MCF 10A (cell line): ENCODE results near the gene UGT1A3. TPM values are rescaled to one million over a fixed set of nuclear protein-coding genes. Genes with fewer than 3 reads are reported as not detected.

ENCODE experiments used
- BruUV-seq: library from RNA; stranded (reverse); fragments of 400-500 nt; replicated peaks from 2 replicates; lab custom pipeline; 2021; lab: Mats Ljungman, UMichigan
- CTCF ChIA-PET: fragments of 300-600 bp; sonication (Branson Sonifier 250); formaldehyde crosslinking; extraction: SDS; loops from one replicate; lab custom pipeline; 2021; ENCODE audit warnings: antibody characterized with exemption, inconsistent platforms; lab: Yijun Ruan, JAX
- POLR2A ChIA-PET: fragments of 300-600, 350-650 bp; sonication (Branson Sonifier 250); formaldehyde crosslinking; extraction: SDS; loops from one replicate; lab custom pipeline; 2020; ENCODE audit warnings: antibody characterized with exemption, inconsistent platforms; lab: Yijun Ruan, JAX
- DNase-seq: peaks from one replicate; pipeline ENCODE4 v3.0.0-alpha.2; 2018; ENCODE audit not compliant: unreplicated experiment
- H3K27ac Mint-ChIP-seq: one replicate; pipeline ENCODE4 v1.8.0; 2022; ENCODE audit warnings: mild to moderate bottlenecking, low read depth, mixed read lengths; ENCODE audit not compliant: unreplicated experiment
- H3K27me3 Mint-ChIP-seq: one replicate; pipeline ENCODE4 v1.8.0; 2022; ENCODE audit warnings: mixed read lengths; ENCODE audit not compliant: insufficient read depth, unreplicated experiment
- H3K36me3 Mint-ChIP-seq: one replicate; pipeline ENCODE4 v1.8.0; 2022; ENCODE audit warnings: mild to moderate bottlenecking, moderate library complexity, mixed read lengths; ENCODE audit not compliant: insufficient read depth, unreplicated experiment
- H3K4me1 Mint-ChIP-seq: one replicate; pipeline ENCODE4 v1.8.0; 2022; ENCODE audit warnings: mixed read lengths; ENCODE audit not compliant: insufficient read depth, unreplicated experiment
- H3K4me3 Mint-ChIP-seq: one replicate; pipeline ENCODE4 v1.8.0; 2022; ENCODE audit warnings: mild to moderate bottlenecking, moderate library complexity, mixed read lengths; ENCODE audit not compliant: unreplicated experiment
- H3K9me3 Mint-ChIP-seq: one replicate; pipeline ENCODE4 v1.8.0; 2022; ENCODE audit warnings: mixed read lengths; ENCODE audit not compliant: unreplicated experiment
- CTCF ChIP-seq: fragments of 200-600 bp; IDR thresholded peaks from one replicate; pipeline ENCODE4 v1.8.0; 2022; ENCODE audit warnings: antibody characterized with exemption, mild to moderate bottlenecking; ENCODE audit not compliant: unreplicated experiment
- intact Hi-C: fragments of 100-400 bp; cut with micrococcal nuclease; formaldehyde crosslinking; loops from 2 replicates; pipeline ENCODE4 v1.14.1; 2022
- total RNA-seq: library from RNA; stranded (reverse); gene quantifications from 2 replicates; pipeline ENCODE4 v1.2.3, GENCODE V29; 2022

The UGT1A3 gene
- total RNA-seq, 1 experiment from 2014 or later = not detected

- H3K36me3 Mint-ChIP-seq = no peaks in the 10 kb centered on the region
- no peak for TF ChIP-seq CTCF
- BruUV-seq = no TSS peak
- DNase-seq = no peak
- ChIA-PET POLR2A (no interaction called here), CTCF (no interaction called here)
- intact Hi-C loops = no loop called here
- peaks cover 13% of the 10 kb centered on the region for H3K27me3 Mint-ChIP-seq
- no peak overlapping the region for H3K4me3 Mint-ChIP-seq
- no peaks in the 10 kb centered on the region for H3K4me1 Mint-ChIP-seq
- H3K27ac Mint-ChIP-seq = no peak overlapping the region
- H3K9me3 Mint-ChIP-seq = no peaks in the 10 kb centered on the region
These were observed 79.4 kb downstream of the UGT1A3 start for GRCh38 chr2:233807966-233808935.

GRCh38 chr2:233810385-233810784 is 81.5 kb downstream of the UGT1A3 start:
- Mint-ChIP-seq H3K36me3 (no peaks in the 10 kb centered on the region), H3K4me1 (no peaks in the 10 kb centered on the region), H3K9me3 (no peaks in the 10 kb centered on the region), H3K4me3 (no peak overlapping the region), H3K27me3 (peaks cover 13% of the 10 kb centered on the region), H3K27ac (no peak overlapping the region)
- TF ChIP-seq CTCF = no peak
- no TSS peak for BruUV-seq
- POLR2A ChIA-PET = no interaction called here
- intact Hi-C loops = no loop called here
- CTCF ChIA-PET = no interaction called here
- DNase-seq = no peak

GRCh38 chr2:233811087-233811486 is 82.2 kb downstream of the UGT1A3 start:
- H3K4me3 Mint-ChIP-seq = no peak overlapping the region
- no peak for DNase-seq
- BruUV-seq = no TSS peak
- peaks cover 13% of the 10 kb centered on the region for H3K27me3 Mint-ChIP-seq
- intact Hi-C loops = no loop called here
- no peak for TF ChIP-seq CTCF
- no peak overlapping the region for H3K27ac Mint-ChIP-seq
- no peaks in the 10 kb centered on the region for H3K4me1 Mint-ChIP-seq
- H3K36me3 Mint-ChIP-seq = no peaks in the 10 kb centered on the region
- H3K9me3 Mint-ChIP-seq = no peaks in the 10 kb centered on the region
- POLR2A ChIA-PET = no interaction called here
- CTCF ChIA-PET = no interaction called here

- H3K27me3 Mint-ChIP-seq = peaks cover 13% of the 10 kb centered on the region
- no peaks in the 10 kb centered on the region for H3K36me3 Mint-ChIP-seq
- no peak overlapping the region for H3K27ac Mint-ChIP-seq
- intact Hi-C loops = no loop called here
- DNase-seq = no peak
- TF ChIP-seq CTCF = no peak
- ChIA-PET CTCF (no interaction called here), POLR2A (no interaction called here)
- no peak overlapping the region for H3K4me3 Mint-ChIP-seq
- no peaks in the 10 kb centered on the region for H3K9me3 Mint-ChIP-seq
- BruUV-seq = no TSS peak
- no peaks in the 10 kb centered on the region for H3K4me1 Mint-ChIP-seq
These were observed 82.9 kb downstream of the UGT1A3 start for GRCh38 chr2:233811732-233812131.
